SIG-M5 treated with dmso at 0.1 percent for 504 hours (cell line): Measurements from ENCODE around the gene CAP2.
"Not testable (repeated sequence)": the region's sequence is repeated elsewhere in the genome, so short reads cannot be mapped to it uniquely, and the experiment has no call there.

Source experiments
- DNase-seq: peaks from one replicate; lab custom pipeline; 2025; ENCODE audit not compliant: unreplicated experiment; lab: John Stamatoyannopoulos, UW

The CAP2 gene

DNA sequence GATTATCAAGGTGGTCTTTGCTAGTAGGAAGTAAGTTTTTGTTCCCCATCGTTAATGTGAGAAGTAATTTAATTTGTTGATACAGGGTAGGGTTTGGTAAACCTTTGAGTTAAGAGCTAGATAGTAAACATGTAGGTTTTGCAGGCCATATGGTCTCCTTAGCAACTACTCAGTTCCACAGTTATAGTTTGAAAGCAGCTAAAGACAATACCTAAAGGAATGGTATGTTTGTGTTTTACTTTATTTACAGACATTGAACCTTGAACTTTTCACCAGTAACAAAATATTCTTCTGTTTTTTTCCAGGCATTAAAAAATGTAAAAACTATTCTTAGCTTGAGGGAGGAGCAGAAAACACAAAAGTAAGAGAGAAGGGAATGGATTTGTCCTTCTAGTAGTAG is 1.7 kb downstream of the CAP2 start:
- DNase-seq, result no peak

DNA sequence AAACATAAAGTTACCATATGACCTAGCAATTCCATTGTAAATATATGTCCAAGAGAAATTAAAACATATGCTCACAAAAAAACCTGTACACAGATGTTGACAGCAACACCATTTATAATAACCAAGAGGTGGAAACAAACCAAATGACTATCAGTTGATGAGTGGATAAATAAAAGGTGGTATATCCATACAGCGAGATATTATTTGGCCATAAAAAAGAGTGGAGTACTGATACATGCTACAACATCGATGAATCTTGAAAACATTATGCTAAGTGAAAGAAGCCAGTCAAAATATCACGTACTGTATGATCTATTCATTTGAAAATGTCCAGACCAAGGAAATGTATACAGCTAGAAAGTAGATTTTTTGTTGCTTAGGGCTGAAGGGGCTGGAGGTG is 2.9 kb downstream of the CAP2 start:
- DNase-seq, result no peak

DNA sequence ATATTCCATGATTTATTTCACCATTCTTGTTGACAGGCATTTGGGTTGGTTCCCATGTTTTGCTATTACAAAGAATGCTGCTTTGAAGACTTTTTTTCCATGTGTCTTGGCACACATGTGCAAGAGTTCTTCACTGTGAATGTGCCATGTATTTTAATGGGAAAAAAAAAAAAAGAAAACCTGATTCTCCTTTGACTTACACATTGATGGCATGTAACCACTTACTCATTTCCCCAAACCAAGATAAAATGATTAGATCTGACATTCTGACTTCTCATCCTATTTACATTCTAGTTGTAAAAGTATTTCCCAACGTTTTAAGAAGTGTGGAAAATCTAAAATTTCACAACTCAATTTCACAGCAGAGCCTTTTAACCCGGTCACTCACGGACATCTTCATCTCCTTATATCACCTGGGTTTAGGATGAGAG is 4.4 kb downstream of the CAP2 start:
- no peak for DNase-seq

DNA sequence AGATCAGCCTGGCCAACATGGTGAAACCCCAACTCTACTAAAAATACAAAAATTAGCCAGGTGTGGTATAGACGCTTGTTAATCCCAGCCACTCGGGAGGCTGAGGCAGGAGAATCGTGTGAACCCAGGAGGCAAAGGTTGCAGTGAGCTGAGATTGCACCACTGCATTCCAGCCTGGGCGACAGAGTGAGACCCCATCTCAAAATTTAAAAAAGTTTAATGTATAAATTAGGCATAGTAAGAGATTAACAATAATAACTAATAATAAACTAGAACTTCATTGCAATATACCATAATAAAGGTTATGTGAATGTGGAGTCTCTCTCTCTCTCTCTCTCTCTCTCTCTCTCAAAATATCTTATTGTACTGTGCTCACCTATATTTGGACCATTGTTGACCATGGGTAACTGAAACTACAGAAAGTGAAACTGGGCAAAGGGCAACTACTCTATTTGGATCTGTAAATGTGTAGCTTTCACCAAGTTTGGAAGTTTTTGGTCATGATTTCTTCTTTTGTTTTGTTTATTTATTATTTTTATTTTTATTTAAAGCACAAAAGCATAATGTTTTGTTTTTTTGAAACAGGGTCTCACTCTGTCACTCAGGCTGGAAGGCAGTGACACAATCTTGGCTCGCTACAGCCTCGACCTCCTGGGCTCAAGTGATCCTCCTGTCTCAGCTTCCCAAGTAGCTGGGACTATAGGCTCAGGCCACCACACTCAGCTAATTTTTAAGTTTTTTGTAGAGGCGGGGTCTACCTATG is 12.0 kb downstream of the CAP2 start:
- not testable (repeated sequence) for DNase-seq

DNA sequence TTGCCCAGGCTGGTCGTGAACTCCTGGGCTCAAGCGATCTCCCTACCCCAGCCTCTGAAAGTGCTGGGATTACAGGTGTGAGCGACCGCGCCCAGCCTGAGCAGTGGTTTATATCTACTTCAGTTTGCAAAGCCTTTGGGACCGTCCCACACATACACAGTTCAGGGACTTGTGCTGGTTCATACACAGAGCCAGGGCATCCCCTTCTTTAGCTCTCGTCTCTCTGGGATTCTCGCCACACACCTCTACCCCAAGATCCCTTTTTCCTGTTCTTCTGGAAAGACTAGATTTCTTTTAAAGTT is 12.5 kb downstream of the CAP2 start:
- DNase-seq, result no peak

DNA sequence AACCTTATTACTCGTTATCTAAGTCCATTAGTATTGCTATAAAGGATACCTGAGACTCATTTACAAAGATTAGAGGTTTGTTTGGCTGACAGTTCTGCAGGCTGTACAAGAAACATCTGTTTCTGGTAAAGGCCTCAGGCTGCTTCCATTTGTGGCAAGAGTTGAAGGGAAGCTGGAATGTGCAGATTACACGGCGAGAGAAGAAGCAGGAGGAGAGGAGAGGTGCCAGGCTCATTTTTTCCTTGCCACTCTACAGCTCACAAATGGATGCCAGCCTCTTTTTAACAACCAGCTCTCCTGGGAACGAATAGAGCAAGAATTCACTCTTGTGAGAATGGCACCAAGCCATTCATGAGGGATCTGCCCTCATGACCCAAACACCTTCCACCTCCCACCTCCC is 14.7 kb downstream of the CAP2 start:
- DNase-seq, result no peak

DNA sequence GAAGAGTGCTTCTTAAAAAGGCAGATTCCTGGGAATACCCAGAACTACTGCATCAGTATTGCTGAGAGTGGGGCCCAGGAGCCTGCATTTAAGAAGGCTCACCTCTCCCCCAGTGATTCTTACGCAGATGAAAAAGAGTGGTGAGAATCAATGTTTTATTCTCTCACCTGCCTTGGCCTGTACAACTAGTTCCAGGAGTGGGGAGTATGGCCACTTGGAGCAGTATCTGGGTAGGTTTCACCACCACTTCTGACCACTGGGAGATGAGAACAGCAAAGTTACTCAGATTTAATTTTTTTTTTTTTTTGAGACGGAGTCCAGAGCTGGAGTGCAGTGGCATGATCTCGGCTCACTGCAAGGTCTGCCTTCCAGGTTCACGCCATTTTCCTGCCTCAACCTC is 16.9 kb downstream of the CAP2 start:
- DNase-seq, result no peak

GRCh38 chr6:17413313-17413750 is 19.9 kb downstream of the CAP2 start:
- DNase-seq, result no peak

GRCh38 chr6:17414395-17414794 is 21.0 kb downstream of the CAP2 start:
- DNase-seq, result not testable (repeated sequence)

GRCh38 chr6:17415321-17415720 is 21.9 kb downstream of the CAP2 start:
- no peak for DNase-seq

- DNase-seq, result no peak
Observed at GRCh38 chr6:17416806-17417205, 23.4 kb downstream of the CAP2 start.

DNA sequence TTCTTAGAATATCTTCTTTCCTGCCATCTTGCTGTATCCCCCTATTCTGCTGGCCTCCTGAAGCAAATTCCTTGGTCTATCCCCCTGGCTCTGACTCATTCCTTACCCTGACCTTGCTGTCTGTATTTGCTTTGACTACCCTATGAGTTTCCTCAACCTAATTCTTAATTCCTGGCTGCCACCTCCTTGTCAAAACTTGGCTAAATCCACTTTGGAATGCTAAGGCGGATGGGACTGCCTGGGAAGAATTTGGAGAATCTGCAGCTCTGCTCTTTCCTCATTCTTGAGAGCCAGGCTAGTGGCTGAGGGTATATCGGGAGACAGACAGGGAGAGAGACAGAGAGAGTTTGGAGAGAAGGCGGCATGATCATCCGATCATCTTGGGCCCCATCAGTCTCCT is 24.4 kb downstream of the CAP2 start:
- DNase-seq, result no peak

DNA sequence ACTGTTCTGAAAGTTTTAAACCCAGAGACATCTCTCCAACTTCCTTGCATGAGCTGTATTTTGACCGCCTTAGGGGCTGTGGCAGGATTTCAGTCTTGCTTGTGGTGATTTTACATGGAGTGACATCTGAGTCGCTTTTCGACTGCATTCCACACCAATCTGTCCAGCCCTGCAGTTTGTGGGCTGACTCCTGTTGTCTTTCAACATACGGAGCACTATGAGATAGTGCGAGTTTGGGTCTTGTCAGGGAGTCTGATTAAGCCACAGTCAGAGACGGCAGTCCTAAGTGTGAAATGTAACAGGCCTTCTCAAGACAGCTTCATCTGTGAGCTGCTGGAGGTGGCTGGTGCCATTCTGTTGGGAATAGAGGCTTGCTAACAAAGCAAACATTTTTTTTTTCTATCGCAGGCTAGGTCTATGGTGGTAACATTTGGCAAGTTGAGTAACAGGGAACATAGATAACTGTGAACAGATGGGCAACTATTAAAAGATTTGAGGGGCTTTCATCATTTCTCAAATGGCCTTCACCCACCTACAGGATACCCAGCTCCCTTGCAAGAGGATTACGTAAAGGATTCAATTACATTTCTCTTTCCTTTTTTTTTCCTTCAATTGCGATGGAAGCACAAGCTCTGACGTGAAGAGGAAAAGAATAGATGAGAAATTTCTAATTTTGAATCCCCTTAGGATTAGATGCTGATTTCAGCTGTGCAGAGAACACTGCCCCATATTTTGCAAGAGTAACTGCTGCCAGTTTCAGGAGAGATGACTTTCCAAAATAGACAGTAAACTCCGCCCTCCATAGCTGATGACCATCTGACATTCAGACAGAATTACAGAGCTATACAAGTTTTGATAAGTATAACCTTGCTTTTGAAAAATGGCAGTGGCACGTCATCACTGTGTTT is 25.1 kb downstream of the CAP2 start:
- no peak for DNase-seq

DNA sequence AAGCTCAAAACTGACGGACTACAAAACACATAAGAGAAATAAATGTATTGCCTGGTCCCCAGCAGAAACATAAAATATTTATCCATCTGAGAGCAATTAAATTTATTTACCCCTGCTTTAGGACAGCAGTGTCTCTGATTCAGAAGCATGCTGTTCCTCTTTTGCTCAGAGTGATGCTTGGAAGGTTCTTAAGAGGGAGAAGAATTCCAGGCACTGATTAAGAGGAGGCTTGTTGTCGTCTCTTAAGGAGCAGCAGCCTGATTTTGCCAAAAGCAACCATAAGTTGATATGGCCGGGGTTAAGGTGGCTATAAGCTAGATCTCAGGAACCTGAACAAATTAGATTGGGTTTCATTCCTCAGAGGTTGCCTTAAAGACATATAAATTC is 25.8 kb downstream of the CAP2 start:
- DNase-seq, result no peak

GRCh38 chr6:17420368-17420767 is 27.0 kb downstream of the CAP2 start:
- DNase-seq, result no peak

GRCh38 chr6:17421406-17421805 is 28.0 kb downstream of the CAP2 start:
- no peak for DNase-seq

DNA sequence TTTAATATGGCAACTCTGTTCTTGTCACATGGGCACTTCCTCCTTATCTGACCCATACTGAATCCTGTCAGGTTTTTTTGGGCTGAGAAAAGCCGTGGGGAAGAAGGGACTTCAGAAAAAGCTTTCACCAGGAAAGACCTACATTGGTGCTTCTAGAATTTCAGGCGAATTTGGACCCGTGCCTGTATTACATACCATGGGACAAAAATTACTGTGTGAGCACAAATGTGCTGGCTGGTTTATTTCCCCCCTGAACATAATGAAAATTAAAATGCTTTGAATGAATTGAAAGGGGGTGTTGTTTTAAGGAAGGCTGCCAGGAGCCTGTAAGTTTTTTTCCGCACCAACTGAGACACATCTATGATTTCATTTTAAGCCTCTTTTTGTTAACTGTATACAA is 29.6 kb downstream of the CAP2 start:
- no peak for DNase-seq

DNA sequence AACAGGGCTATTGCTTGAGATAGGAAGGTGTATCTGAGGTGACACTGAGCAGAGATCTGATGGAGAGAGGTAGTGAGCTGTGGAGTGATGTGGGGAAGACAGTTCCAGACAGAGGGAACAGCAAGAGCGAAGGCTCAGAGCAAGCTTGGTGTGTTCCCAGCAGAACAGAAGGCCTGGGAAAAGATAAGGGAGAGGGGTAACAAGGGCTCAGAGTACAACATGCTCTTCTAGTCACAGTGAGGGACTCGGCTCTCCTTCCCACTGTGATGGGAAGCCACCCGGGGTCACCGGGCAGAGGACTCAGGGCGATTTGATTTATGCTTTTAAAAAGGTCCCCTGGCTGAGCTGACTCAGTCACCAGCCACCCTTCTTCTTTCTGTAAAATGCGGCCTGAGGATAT is 33.7 kb downstream of the CAP2 start:
- DNase-seq, result no peak

GRCh38 chr6:17427617-17428016 is 34.2 kb downstream of the CAP2 start:
- DNase-seq, result no peak

- not testable (repeated sequence) for DNase-seq
Observed at GRCh38 chr6:17428595-17429120, 35.3 kb downstream of the CAP2 start.

GRCh38 chr6:17429383-17430061 is 36.1 kb downstream of the CAP2 start:
- DNase-seq, result no peak

DNA sequence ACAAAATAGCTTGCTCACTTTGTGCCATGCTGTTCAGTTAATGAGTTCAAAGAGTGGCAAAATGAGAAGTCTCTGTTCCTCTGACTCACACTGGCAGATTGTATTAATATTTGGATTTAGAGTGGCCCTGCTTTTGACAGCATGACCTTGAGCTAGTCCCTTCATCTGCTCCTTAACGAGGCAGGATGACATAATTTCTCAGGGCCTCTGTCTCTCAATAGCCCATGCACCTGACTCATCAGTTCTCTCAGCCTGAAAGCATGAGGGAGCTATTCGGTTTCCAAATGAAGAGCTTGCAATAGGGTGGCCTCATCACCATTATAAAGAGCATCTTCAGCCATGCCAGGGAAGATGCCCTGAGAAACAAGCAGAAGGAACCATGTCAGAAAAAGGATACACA is 38.2 kb downstream of the CAP2 start:
- no peak for DNase-seq
